Panc1 (cell line): ENCODE data around the gene TIRAP. TPM values are rescaled to one million over a fixed set of nuclear protein-coding genes. Genes with fewer than 3 reads are reported as not detected.

Source experiments
- ATAC-seq: fragments of 200-7000 bp; cut with Tn5 transposase; 2 replicates; pipeline ENCODE4 v1.9.1; 2020; ENCODE audit warnings: mild to moderate bottlenecking, moderate library complexity
- BruUV-seq: library from RNA; stranded (reverse); fragments of 400-500 nt; replicated peaks from 2 replicates; lab custom pipeline; 2021; lab: Mats Ljungman, UMichigan
- CTCF ChIA-PET: fragments of 300-600 bp; sonication (Branson Sonifier 250); formaldehyde crosslinking; loops from one replicate; lab custom pipeline; 2022; ENCODE audit warnings: antibody characterized with exemption; lab: Charles Lee
- POLR2A ChIA-PET: fragments of 300-600 bp; sonication (Branson Sonifier 250); formaldehyde crosslinking; loops from one replicate; lab custom pipeline; 2022; ENCODE audit warnings: antibody characterized with exemption; lab: Charles Lee
- DNase-seq: peaks from one replicate; pipeline ENCODE4 v3.0.0-alpha.2; 2010; ENCODE audit warnings: low read depth, low spot score
- H3K27ac ChIP-seq: 2 replicates; pipeline ENCODE4 v1.5.1; 2011; ENCODE audit warnings: mild to moderate bottlenecking, low read length, inconsistent platforms
- H3K27me3 ChIP-seq: fragments of 200-500 bp; sonication (Bioruptor generic); 2 replicates; pipeline ENCODE4 v1.6.0; 2014; ENCODE audit warnings: low read length, inconsistent platforms; ENCODE audit not compliant: control insufficient read depth, insufficient read depth
- H3K36me3 ChIP-seq: fragments of 200-500 bp; sonication (Bioruptor generic); 2 replicates; pipeline ENCODE4 v1.5.1; 2014; ENCODE audit warnings: inconsistent platforms, mild to moderate bottlenecking, low read length, moderate library complexity; ENCODE audit not compliant: control insufficient read depth, insufficient read depth
- H3K4me1 ChIP-seq: 2 replicates; pipeline ENCODE4 v1.5.1; 2011; ENCODE audit warnings: inconsistent platforms, mild to moderate bottlenecking, low read length, moderate library complexity; ENCODE audit not compliant: control insufficient read depth, insufficient read depth
- H3K4me3 ChIP-seq, 2 experiments: 2 replicates each; pipeline ENCODE4 v1.5.1; 2011 to 2012; ENCODE audit warnings: low read depth in 2 of 2, low read length in 2 of 2, mild to moderate bottlenecking in 2 of 2, inconsistent platforms in 1 of 2, moderate library complexity in 1 of 2
- H3K9me3 ChIP-seq: fragments of 200-500 bp; sonication (Bioruptor generic); 2 replicates; pipeline ENCODE4 v1.5.1; 2014; ENCODE audit warnings: low read depth, mild to moderate bottlenecking, inconsistent platforms, low read length, moderate library complexity; ENCODE audit not compliant: control insufficient read depth, insufficient read depth
- CTCF ChIP-seq: fragments of 450-650 bp; IDR thresholded peaks from 2 replicates; pipeline ENCODE4 v1.5.1; 2017; ENCODE audit warnings: mild to moderate bottlenecking
- POLR2AphosphoS5 ChIP-seq: IDR thresholded peaks from 2 replicates; pipeline ENCODE4 v1.6.1; 2012; ENCODE audit warnings: mild to moderate bottlenecking, low read depth, low read length, moderate library complexity
- REST ChIP-seq, 2 experiments: IDR thresholded peaks; 2 replicates each; pipeline ENCODE4 v1.6.1; 2011 to 2012; ENCODE audit warnings: low read depth in 2 of 2, control low read depth in 1 of 2, low read length in 1 of 2, mild to moderate bottlenecking in 1 of 2, moderate library complexity in 1 of 2; ENCODE audit not compliant: insufficient read depth in 1 of 2
- SIN3A ChIP-seq: IDR thresholded peaks from 2 replicates; pipeline ENCODE4 v1.6.1; 2012; ENCODE audit warnings: low read depth, mild to moderate bottlenecking, low read length, moderate library complexity, borderline replicate concordance; ENCODE audit not compliant: insufficient read depth
- TCF7L2 ChIP-seq: IDR thresholded peaks from 2 replicates; pipeline ENCODE4 v1.6.1; 2011; ENCODE audit warnings: mild to moderate bottlenecking, low read depth, low read length, inconsistent platforms
- in situ Hi-C: cut with HindIII; loops from 2 replicates; pipeline ENCODE4 v1.10.0; 2016; ENCODE audit warnings: low sequenced_read_pairs, low pct_unique_long_range_greater_than_20kb
- intact Hi-C: fragments of 100-400 bp; cut with micrococcal nuclease; formaldehyde crosslinking; loops from one replicate; pipeline ENCODE4 v1.10.0; 2022; ENCODE audit not compliant: unreplicated experiment
- total RNA-seq: library from RNA; stranded (reverse); gene quantifications from one replicate; pipeline ENCODE4 v1.2.1, GENCODE V29; 2021; ENCODE audit not compliant: unreplicated experiment

The TIRAP gene
- total RNA-seq, 1 experiment from 2014 or later: 19.3 TPM

- in situ Hi-C loops (no loop called here), intact Hi-C loops (no loop called here)
- ChIA-PET CTCF (interaction anchor here (0.6 kb wide), 1 partner anchor 47 kb away, joined by 7 read pairs; no protein-coding TSS in a partner anchor), POLR2A (interaction anchor here (0.6 kb wide), 1 partner anchor 26 kb away, joined by 8 read pairs; no protein-coding TSS in a partner anchor)
- Histone ChIP-seq H3K9me3 (no peaks in the 10 kb centered on the region), H3K27me3 (no peaks in the 10 kb centered on the region), H3K27ac (no peak overlapping the region), H3K4me1 (peaks cover under 1% of the 10 kb centered on the region), H3K4me3 (no peak overlapping the region), H3K36me3 (peaks cover 40% of the 10 kb centered on the region)
- TF ChIP-seq TCF7L2 (no peak), SIN3A (no peak), POLR2AphosphoS5 (no peak), CTCF (no peak), REST (IDR thresholded peaks at IDR 0.05; ENCODE audit: insufficient read depth in 1 of 2, low read depth in 2 of 2, low read length in 1 of 2) (no peak)
- DNase-seq (no peak), ATAC-seq (no peak; the same call in 1 of the 2 replicates)
- BruUV-seq: no TSS peak
Observed at GRCh38 chr11:126262216-126262615, 20.7 kb upstream of the TIRAP start.

GRCh38 chr11:126263489-126263888 lies 19.4 kb upstream of the TIRAP start:
- no peak for DNase-seq
- H3K4me3 ChIP-seq: no peak overlapping the region
- POLR2A ChIA-PET: interaction anchor here (0.5 kb wide), 1 partner anchor 14 kb away, joined by 7 read pairs; no protein-coding TSS in a partner anchor
- H3K4me1 ChIP-seq: peaks cover 8% of the 10 kb centered on the region
- intact Hi-C loops: no loop called here
- in situ Hi-C loops: no loop called here
- ATAC-seq: no peak
- CTCF ChIA-PET: no interaction called here
- no peak overlapping the region for H3K27ac ChIP-seq
- peaks cover 41% of the 10 kb centered on the region for H3K36me3 ChIP-seq
- BruUV-seq: no TSS peak
- TF ChIP-seq REST (IDR thresholded peaks at IDR 0.05; ENCODE audit: insufficient read depth in 1 of 2, low read depth in 2 of 2, low read length in 1 of 2) (no peak), SIN3A (no peak), CTCF (no peak), TCF7L2 (no peak), POLR2AphosphoS5 (no peak; the same call in 1 of the 2 replicates)
- no peaks in the 10 kb centered on the region for H3K27me3 ChIP-seq
- H3K9me3 ChIP-seq: no peaks in the 10 kb centered on the region
